Measurements from ENCODE around the gene PRXL2C. TPM values are rescaled to one million over a fixed set of nuclear protein-coding genes. Genes with fewer than 3 reads are reported as not detected.

Gene PRXL2C
- total RNA-seq, 3 donors from 2014 or later, result 14.3 to 26.1 (median 16.1) TPM

- no peaks in the 10 kb centered on the region for H3K9me3 ChIP-seq
- intact Hi-C loops (cut with DNase I; ENCODE audit: low total_unique reads), result no loop called here
- no peaks in the 10 kb centered on the region for H3K36me3 ChIP-seq
- no peaks in the 10 kb centered on the region for H3K4me1 ChIP-seq
- peaks cover 0 to 3% of the 10 kb centered on the region in 2 donors for H3K27me3 ChIP-seq
- TF ChIP-seq POLR2AphosphoS5 (IDR thresholded peaks at IDR 0.05), result no peak
- TF ChIP-seq POLR2A (IDR thresholded peaks at IDR 0.05), result no peak
- no peak for TF ChIP-seq CTCF (IDR thresholded peaks at IDR 0.05)
- DNase-seq (ENCODE audit: low spot score in 2 of 2), result no peak
- no peak overlapping the region for H3K4me3 ChIP-seq
- H3K27ac ChIP-seq, result no peak overlapping the region
Observed at GRCh38 chr9:96626912-96627311, 28.2 kb downstream of the PRXL2C start.

GRCh38 chr9:96621618-96622017, 33.5 kb downstream of the PRXL2C start:
- TF ChIP-seq CTCF (IDR thresholded peaks at IDR 0.05) (no peak), POLR2AphosphoS5 (IDR thresholded peaks at IDR 0.05) (no peak), POLR2A (IDR thresholded peaks at IDR 0.05) (no peak)
- DNase-seq (ENCODE audit: low spot score in 2 of 2), result no peak
- intact Hi-C loops (cut with DNase I; ENCODE audit: low total_unique reads), result no loop called here

GRCh38 chr9:96620832-96621269, 34.3 kb downstream of the PRXL2C start:
- no peak for TF ChIP-seq POLR2A (IDR thresholded peaks at IDR 0.05)
- no peak for TF ChIP-seq POLR2AphosphoS5 (IDR thresholded peaks at IDR 0.05)
- TF ChIP-seq CTCF (IDR thresholded peaks at IDR 0.05), result no peak
- Histone ChIP-seq H3K27ac (no peak overlapping the region), H3K4me1 (peaks cover 0 to 4% of the 10 kb centered on the region in 2 donors), H3K9me3 (no peaks in the 10 kb centered on the region), H3K36me3 (no peaks in the 10 kb centered on the region), H3K27me3 (no peaks in the 10 kb centered on the region), H3K4me3 (no peak overlapping the region)
- DNase-seq (ENCODE audit: low spot score in 2 of 2), result no peak
- intact Hi-C loops (cut with DNase I; ENCODE audit: low total_unique reads), result no loop called here

More at GRCh38 chr9:96621618-96622017, 33.5 kb downstream of the PRXL2C start:
- Histone ChIP-seq H3K4me1 (peaks cover 0 to 4% of the 10 kb centered on the region in 2 donors), H3K27ac (no peak overlapping the region), H3K4me3 (no peak overlapping the region), H3K27me3 (no peaks in the 10 kb centered on the region), H3K9me3 (no peaks in the 10 kb centered on the region), H3K36me3 (no peaks in the 10 kb centered on the region)

- TF ChIP-seq CTCF (IDR thresholded peaks at IDR 0.05) (no peak), POLR2A (IDR thresholded peaks at IDR 0.05) (no peak), POLR2AphosphoS5 (IDR thresholded peaks at IDR 0.05) (no peak)
- Histone ChIP-seq H3K27ac (peak overlapping the region in 1 of 2 donors; percentile 76), H3K36me3 (no peaks in the 10 kb centered on the region), H3K4me1 (peaks cover 0 to 4% of the 10 kb centered on the region in 2 donors), H3K4me3 (peak overlapping the region; percentile 45 to 89 (median 85)), H3K27me3 (no peaks in the 10 kb centered on the region), H3K9me3 (no peaks in the 10 kb centered on the region)
- DNase-seq (ENCODE audit: low spot score in 2 of 2), result no peak
- intact Hi-C loops (cut with DNase I; ENCODE audit: low total_unique reads), result no loop called here
Observed at GRCh38 chr9:96620181-96620514, 35.0 kb downstream of the PRXL2C start.

- intact Hi-C loops (cut with DNase I; ENCODE audit: low total_unique reads), result no loop called here
- Histone ChIP-seq H3K4me1 (peaks cover 0 to 4% of the 10 kb centered on the region in 2 donors), H3K27ac (peak within 1 kb of the TSS; percentile 83 to 87), H3K4me3 (peak within 1 kb of the TSS; percentile 62 to 89 (median 85)), H3K9me3 (no peaks in the 10 kb centered on the region), H3K27me3 (no peaks in the 10 kb centered on the region), H3K36me3 (no peaks in the 10 kb centered on the region)
- TF ChIP-seq POLR2A (IDR thresholded peaks at IDR 0.05) (no peak), POLR2AphosphoS5 (IDR thresholded peaks at IDR 0.05) (no peak), CTCF (IDR thresholded peaks at IDR 0.05) (no peak)
- DNase-seq (ENCODE audit: low spot score in 2 of 2), result peak; percentile 87 to 92
Observed at GRCh38 chr9:96619491-96620180, 35.5 kb downstream of the PRXL2C start, which contains the start of gene CDC14B. Gene CDC14B, minus strand, starts transcription at chr9:96619843. Its CDS starts 465 bp downstream, at chr9:96619378.

Data from breast epithelium (tissue), 4 donors.